Testis (tissue), 3 donors: Measurements from ENCODE around the gene CARD14. TPM values are rescaled to one million over a fixed set of nuclear protein-coding genes. Genes with fewer than 3 reads are reported as not detected.

ENCODE experiments used
- DNase-seq: peaks from one replicate; pipeline ENCODE4 v3.0.0-alpha.2; 2019
- H3K27ac ChIP-seq, 2 donors: fragments of 200-600 bp; sonication (generic); one replicate each; pipeline ENCODE4 v1.5.1; 2019
- H3K27me3 ChIP-seq: fragments of 200-600 bp; sonication (generic); one replicate; pipeline ENCODE4 v1.5.1; 2019
- H3K36me3 ChIP-seq: fragments of 200-600 bp; sonication (generic); one replicate; pipeline ENCODE4 v1.5.1; 2017; ENCODE audit warnings: low read depth; ENCODE audit errors: missing control alignments
- H3K4me1 ChIP-seq: fragments of 200-600 bp; sonication (generic); one replicate; pipeline ENCODE4 v1.5.1; 2019
- H3K4me3 ChIP-seq, 2 donors: fragments of 200-600 bp; sonication (generic); one replicate each; pipeline ENCODE4 v1.5.1; 2017 to 2019
- H3K9me3 ChIP-seq: fragments of 200-600 bp; sonication (generic); one replicate; pipeline ENCODE4 v1.5.1; 2017
- CTCF ChIP-seq, 3 experiments: fragments of 450-650 bp in 2 of 3; fragments of 200-600 bp in 1 of 3; sonication (generic) in 1 of 3; IDR thresholded peaks; one replicate each; pipeline ENCODE4 v1.5.1; 2016 to 2019; ENCODE audit warnings: antibody characterized with exemption in 3 of 3, mild to moderate bottlenecking in 2 of 3, moderate library complexity in 1 of 3
- POLR2A ChIP-seq: fragments of 450-650 bp; IDR thresholded peaks from one replicate; pipeline ENCODE4 v1.6.1; 2017; ENCODE audit warnings: antibody characterized with exemption, mild to moderate bottlenecking, moderate library complexity
- WGBS, 2 donors: methylation state at CpG; one replicate each; pipeline ENCODE4 v1.1.5; 2018; 5-methylcytosine and 5-hydroxymethylcytosine counted together
- intact Hi-C: fragments of 100-400 bp; cut with DNase I; formaldehyde crosslinking; loops from one replicate; pipeline ENCODE4 v1.15.1; 2023; ENCODE audit warnings: low total_unique reads
- polyA plus RNA-seq: library from polyadenylated mRNA; stranded (reverse); fragments of 350-450 nt; fragmentation: Illumina TruSeq; extraction: RNeasy Lipid Tissue Mini Kit (QIAGEN cat#74804); gene quantifications from one replicate; pipeline ENCODE4 v1.2.3, GENCODE V29; 2014; ENCODE audit warnings: low read depth, low replicate concordance; ENCODE audit not compliant: insufficient read depth
- total RNA-seq, 2 donors: library from RNA; depleted of rRNA; stranded (reverse); fragments of >200 nt; gene quantifications; one replicate each; pipeline ENCODE4 v1.2.3, GENCODE V29; 2016

Gene CARD14
- total and polyA plus RNA-seq, 3 donors from 2014 or later: 2.1 to 6.1 (median 3.5) TPM

GRCh38 chr17:80246726-80247125 lies 76.9 kb downstream of the CARD14 start:
- DNase-seq: no peak
- no peaks in the 10 kb centered on the region for H3K9me3 ChIP-seq
- no peaks in the 10 kb centered on the region for H3K36me3 ChIP-seq
- 84 to 97% methylated on average over 8 of the region's 8 CpGs for WGBS, 2 donors
- H3K4me1 ChIP-seq: no peaks in the 10 kb centered on the region
- no peak overlapping the region for H3K27ac ChIP-seq
- intact Hi-C loops: no loop called here
- H3K27me3 ChIP-seq: no peaks in the 10 kb centered on the region
- no peak overlapping the region for H3K4me3 ChIP-seq
- TF ChIP-seq CTCF (IDR thresholded peaks at IDR 0.05) (no peak), POLR2A (no peak)

- H3K9me3 ChIP-seq: no peaks in the 10 kb centered on the region
- 95 to 96% methylated on average over 17 of the region's 17 CpGs for WGBS, 2 donors
- H3K4me1 ChIP-seq: no peaks in the 10 kb centered on the region
- TF ChIP-seq CTCF (IDR thresholded peaks at IDR 0.05): no peak
- no peak for TF ChIP-seq POLR2A
- intact Hi-C loops: no loop called here
- H3K27ac ChIP-seq: no peak overlapping the region
- no peaks in the 10 kb centered on the region for H3K27me3 ChIP-seq
- H3K36me3 ChIP-seq: no peaks in the 10 kb centered on the region
- DNase-seq: no peak
- H3K4me3 ChIP-seq: no peak overlapping the region
Measured at GRCh38 chr17:80247561-80247960, 77.7 kb downstream of the CARD14 start.

- no peaks in the 10 kb centered on the region for H3K4me1 ChIP-seq
- DNase-seq: no peak
- WGBS, 2 donors: 90 to 97% methylated on average over 10 to 22 of the region's 23 CpGs
- H3K9me3 ChIP-seq: no peaks in the 10 kb centered on the region
- H3K4me3 ChIP-seq: no peak overlapping the region
- H3K27ac ChIP-seq: no peak overlapping the region
- intact Hi-C loops: no loop called here
- H3K27me3 ChIP-seq: no peaks in the 10 kb centered on the region
- no peaks in the 10 kb centered on the region for H3K36me3 ChIP-seq
- TF ChIP-seq POLR2A: no peak
- TF ChIP-seq CTCF (IDR thresholded peaks at IDR 0.05): no peak
Measured at GRCh38 chr17:80248001-80248893, 78.4 kb downstream of the CARD14 start.

- DNase-seq: no peak
- Histone ChIP-seq H3K27ac (no peak overlapping the region), H3K9me3 (no peaks in the 10 kb centered on the region), H3K27me3 (no peaks in the 10 kb centered on the region), H3K4me1 (no peaks in the 10 kb centered on the region), H3K4me3 (no peak overlapping the region), H3K36me3 (no peaks in the 10 kb centered on the region)
- TF ChIP-seq CTCF (IDR thresholded peaks at IDR 0.05) (no peak), POLR2A (no peak)
- WGBS, 2 donors: 90 to 93% methylated on average over 19 to 26 of the region's 26 CpGs
- intact Hi-C loops: no loop called here
Measured at GRCh38 chr17:80248894-80249710, 79.3 kb downstream of the CARD14 start.
